Osteoblast (primary cell): ENCODE results near the gene RAB7A. TPM values are rescaled to one million over a fixed set of nuclear protein-coding genes. Genes with fewer than 3 reads are reported as not detected.
"Not testable (repeated sequence)": the region's sequence is repeated elsewhere in the genome, so short reads cannot be mapped to it uniquely, and the experiment has no call there.

Source experiments
- DNase-seq: peaks from one replicate; pipeline ENCODE4 v3.0.0; 2011; ENCODE audit warnings: low spot score, mixed read lengths; ENCODE audit not compliant: insufficient read length; ENCODE audit errors: missing footprints
- H2AFZ ChIP-seq: 2 replicates; pipeline ENCODE4 v1.6.0; 2011; ENCODE audit warnings: mild to moderate bottlenecking, low read length
- H3K27ac ChIP-seq: 2 replicates; pipeline ENCODE4 v1.5.1; 2011; ENCODE audit warnings: mild to moderate bottlenecking, low read depth, low read length, moderate library complexity
- H3K27me3 ChIP-seq: 2 replicates; pipeline ENCODE4 v1.6.0; 2012; ENCODE audit warnings: mild to moderate bottlenecking, control low read depth, inconsistent platforms, low read length, moderate library complexity; ENCODE audit not compliant: insufficient read depth
- H3K36me3 ChIP-seq: 2 replicates; pipeline ENCODE4 v1.5.1; 2011; ENCODE audit warnings: mild to moderate bottlenecking, low read length, control low read depth, moderate library complexity; ENCODE audit not compliant: insufficient read depth
- H3K4me1 ChIP-seq: 2 replicates; pipeline ENCODE4 v1.5.1; 2011; ENCODE audit warnings: mild to moderate bottlenecking, low read length, control low read depth, moderate library complexity; ENCODE audit not compliant: insufficient read depth
- H3K4me2 ChIP-seq: 2 replicates; pipeline ENCODE4 v1.6.0; 2011; ENCODE audit warnings: mild to moderate bottlenecking, low read length; ENCODE audit not compliant: insufficient read depth
- H3K4me3 ChIP-seq: fragments of 200-600 bp; sonication (generic); 3 replicates; pipeline ENCODE4 v1.5.1; 2012; ENCODE audit warnings: mild to moderate bottlenecking, low read length, inconsistent platforms; ENCODE audit not compliant: insufficient read depth
- H3K79me2 ChIP-seq: 2 replicates; pipeline ENCODE4 v1.6.0; 2012; ENCODE audit warnings: mild to moderate bottlenecking, low read length, control low read depth, inconsistent platforms; ENCODE audit not compliant: insufficient read depth
- H3K9me3 ChIP-seq: 2 replicates; pipeline ENCODE4 v1.5.1; 2011; ENCODE audit warnings: low read depth, low read length, control low read depth
- H4K20me1 ChIP-seq: 2 replicates; pipeline ENCODE4 v1.6.0; 2012; ENCODE audit warnings: mild to moderate bottlenecking, low read length, control low read depth; ENCODE audit not compliant: insufficient read depth
- total RNA-seq: library from RNA; depleted of rRNA; stranded (reverse); fragments of >200 nt; gene quantifications from 2 replicates; pipeline ENCODE4 v1.2.3, GENCODE V29; 2012
- TF ChIP-seq, protein P1 (sequence below): IDR thresholded peaks from 2 replicates; pipeline ENCODE4 v1.5.1; 2011; ENCODE audit warnings: mild to moderate bottlenecking, low read depth, low read length, moderate library complexity; ENCODE audit errors: extremely low read depth

The RAB7A gene
- total RNA-seq, 1 donor = 86.1 TPM

DNA sequence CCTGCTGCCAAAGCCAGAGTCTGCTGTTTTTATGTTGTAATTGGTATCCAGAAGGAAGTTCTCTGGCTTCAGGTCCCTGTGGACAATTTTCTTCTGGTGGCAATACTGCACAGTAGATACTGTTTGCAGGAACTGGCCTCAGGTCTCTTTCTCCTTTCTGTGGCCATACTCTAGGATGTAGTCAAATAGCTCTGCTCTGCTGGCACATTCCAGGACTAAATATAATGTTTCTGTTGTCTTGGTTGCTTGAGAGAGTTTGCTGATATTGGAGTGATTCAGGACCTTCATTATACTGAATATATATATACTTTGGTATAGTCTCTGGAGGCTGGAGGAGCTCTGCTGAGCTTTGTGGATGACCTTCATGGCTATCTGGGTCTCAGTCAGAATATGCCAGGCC is 23.1 kb downstream of the RAB7A start:
- Histone ChIP-seq H3K4me1 (no peaks in the 10 kb centered on the region), H3K4me3 (no peak overlapping the region), H3K27ac (peak overlapping the region; percentile 8), H2AFZ (no peak overlapping the region), H3K27me3 (no peaks in the 10 kb centered on the region), H4K20me1 (peaks cover 65% of the 10 kb centered on the region), H3K9me3 (no peaks in the 10 kb centered on the region), H3K79me2 (peaks cover 97% of the 10 kb centered on the region), H3K4me2 (no peak overlapping the region), H3K36me3 (peaks cover 7% of the 10 kb centered on the region)
- no peak for DNase-seq
- TF ChIP-seq, protein P1, sequence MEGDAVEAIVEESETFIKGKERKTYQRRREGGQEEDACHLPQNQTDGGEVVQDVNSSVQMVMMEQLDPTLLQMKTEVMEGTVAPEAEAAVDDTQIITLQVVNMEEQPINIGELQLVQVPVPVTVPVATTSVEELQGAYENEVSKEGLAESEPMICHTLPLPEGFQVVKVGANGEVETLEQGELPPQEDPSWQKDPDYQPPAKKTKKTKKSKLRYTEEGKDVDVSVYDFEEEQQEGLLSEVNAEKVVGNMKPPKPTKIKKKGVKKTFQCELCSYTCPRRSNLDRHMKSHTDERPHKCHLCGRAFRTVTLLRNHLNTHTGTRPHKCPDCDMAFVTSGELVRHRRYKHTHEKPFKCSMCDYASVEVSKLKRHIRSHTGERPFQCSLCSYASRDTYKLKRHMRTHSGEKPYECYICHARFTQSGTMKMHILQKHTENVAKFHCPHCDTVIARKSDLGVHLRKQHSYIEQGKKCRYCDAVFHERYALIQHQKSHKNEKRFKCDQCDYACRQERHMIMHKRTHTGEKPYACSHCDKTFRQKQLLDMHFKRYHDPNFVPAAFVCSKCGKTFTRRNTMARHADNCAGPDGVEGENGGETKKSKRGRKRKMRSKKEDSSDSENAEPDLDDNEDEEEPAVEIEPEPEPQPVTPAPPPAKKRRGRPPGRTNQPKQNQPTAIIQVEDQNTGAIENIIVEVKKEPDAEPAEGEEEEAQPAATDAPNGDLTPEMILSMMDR = no peak

DNA sequence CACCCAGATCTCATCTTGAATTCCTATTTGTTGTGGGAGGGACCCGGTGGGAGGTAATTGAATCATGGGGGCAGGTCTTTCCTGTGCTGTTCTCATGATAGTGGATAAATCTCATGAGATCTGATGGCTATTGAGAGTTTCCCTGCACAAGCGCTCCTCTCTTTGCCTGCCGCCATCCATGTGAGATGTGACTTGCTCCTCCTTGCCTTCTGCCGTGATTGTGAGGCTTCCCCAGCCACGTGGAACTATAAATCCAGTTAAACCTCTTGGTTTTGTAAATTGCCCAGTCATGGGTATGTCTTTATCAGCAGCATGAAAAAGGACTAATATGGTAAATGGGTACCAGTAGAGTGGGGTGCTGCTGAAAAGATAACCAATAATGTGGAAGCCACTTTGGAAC is 23.6 kb downstream of the RAB7A start:
- not testable (repeated sequence) for H3K4me1 ChIP-seq, H2AFZ ChIP-seq, H3K4me2 ChIP-seq, H3K9me3 ChIP-seq, DNase-seq, H3K4me3 ChIP-seq, H3K36me3 ChIP-seq, H3K27me3 ChIP-seq
- peaks cover 65% of the 10 kb centered on the region for H4K20me1 ChIP-seq
- peaks cover 97% of the 10 kb centered on the region for H3K79me2 ChIP-seq
- peak overlapping the region; percentile 8 for H3K27ac ChIP-seq

- DNase-seq = no peak
- Histone ChIP-seq H3K79me2 (peaks cover 97% of the 10 kb centered on the region), H2AFZ (no peak overlapping the region), H3K27ac (no peak overlapping the region), H4K20me1 (peaks cover 56% of the 10 kb centered on the region), H3K4me3 (no peak overlapping the region), H3K4me1 (no peaks in the 10 kb centered on the region), H3K9me3 (no peaks in the 10 kb centered on the region), H3K36me3 (no peaks in the 10 kb centered on the region), H3K4me2 (no peak overlapping the region), H3K27me3 (no peaks in the 10 kb centered on the region)
- TF ChIP-seq, protein P1 = no peak
These were observed 27.7 kb downstream of the RAB7A start for GRCh38 chr3:128753715-128754114.

DNA sequence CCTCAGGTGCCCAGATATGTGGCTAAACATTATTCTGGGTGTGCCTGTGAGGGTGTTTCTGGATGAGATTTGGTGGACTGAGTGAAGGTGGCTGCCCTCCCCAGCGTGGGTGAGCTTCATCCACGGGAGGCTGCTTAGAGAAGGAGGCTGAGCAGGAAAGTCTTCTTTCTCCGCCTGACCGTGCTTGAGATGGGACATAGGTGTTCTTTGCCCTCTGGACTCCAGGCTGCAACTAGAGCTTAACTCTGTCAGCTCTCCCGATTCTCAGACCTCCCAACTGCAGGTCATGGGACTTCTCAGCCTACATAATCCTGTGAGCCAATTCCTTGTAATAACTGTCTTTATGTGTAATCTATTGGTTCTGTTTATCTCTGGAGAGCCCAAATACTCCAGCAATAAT is 34.1 kb downstream of the RAB7A start:
- Histone ChIP-seq H2AFZ (no peak overlapping the region), H3K27me3 (no peaks in the 10 kb centered on the region), H3K4me2 (no peak overlapping the region), H3K36me3 (no peaks in the 10 kb centered on the region), H3K79me2 (peaks cover 94% of the 10 kb centered on the region), H4K20me1 (peaks cover 63% of the 10 kb centered on the region), H3K9me3 (no peaks in the 10 kb centered on the region), H3K4me1 (no peaks in the 10 kb centered on the region), H3K4me3 (no peak overlapping the region), H3K27ac (no peak overlapping the region)
- DNase-seq = no peak
- TF ChIP-seq, protein P1 = no peak
